ENCODE results near the gene FAM76A.

The FAM76A gene

GRCh38 chr1:27705545-27705944 lies 20.2 kb upstream of the FAM76A start:
- Mint-ChIP-seq H3K36me3 (ENCODE audit: low read depth) (peaks cover 4% of the 10 kb centered on the region), H3K4me3 (no peak overlapping the region), H3K4me1 (ENCODE audit: low read depth) (no peaks in the 10 kb centered on the region), H3K27me3 (ENCODE audit: low read depth) (peaks cover 11% of the 10 kb centered on the region), H3K9me3 (peaks cover 20% of the 10 kb centered on the region), H3K27ac (no peak overlapping the region)
- DNase-seq (ENCODE audit: low spot score), result no peak

DNA sequence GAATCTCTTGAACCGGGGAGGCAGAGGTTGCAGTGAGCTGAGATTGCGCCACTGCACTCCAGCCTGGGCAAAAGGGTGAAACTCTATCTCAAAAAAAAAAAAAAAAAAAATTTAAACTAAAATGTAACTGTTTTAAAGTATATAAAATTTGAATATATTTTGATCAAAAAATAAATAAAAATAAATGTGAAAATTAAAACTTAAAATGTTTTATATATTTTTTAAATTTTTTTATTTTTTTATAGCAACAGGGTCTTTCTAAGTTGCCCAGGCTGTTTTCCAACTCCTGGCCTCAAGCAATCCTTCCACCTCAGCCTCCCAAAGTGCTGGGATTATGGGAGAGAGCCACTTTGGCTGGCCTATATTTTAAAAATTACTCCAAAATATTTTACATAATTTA lies 15.2 kb upstream of the FAM76A start:
- no peaks in the 10 kb centered on the region for H3K4me1 Mint-ChIP-seq (ENCODE audit: low read depth)
- H3K4me3 Mint-ChIP-seq, result no peak overlapping the region
- DNase-seq (ENCODE audit: low spot score), result no peak
- H3K27me3 Mint-ChIP-seq (ENCODE audit: low read depth), result peaks cover 10% of the 10 kb centered on the region
- no peak overlapping the region for H3K27ac Mint-ChIP-seq
- no peaks in the 10 kb centered on the region for H3K36me3 Mint-ChIP-seq (ENCODE audit: low read depth)
- H3K9me3 Mint-ChIP-seq, result no peaks in the 10 kb centered on the region

DNA sequence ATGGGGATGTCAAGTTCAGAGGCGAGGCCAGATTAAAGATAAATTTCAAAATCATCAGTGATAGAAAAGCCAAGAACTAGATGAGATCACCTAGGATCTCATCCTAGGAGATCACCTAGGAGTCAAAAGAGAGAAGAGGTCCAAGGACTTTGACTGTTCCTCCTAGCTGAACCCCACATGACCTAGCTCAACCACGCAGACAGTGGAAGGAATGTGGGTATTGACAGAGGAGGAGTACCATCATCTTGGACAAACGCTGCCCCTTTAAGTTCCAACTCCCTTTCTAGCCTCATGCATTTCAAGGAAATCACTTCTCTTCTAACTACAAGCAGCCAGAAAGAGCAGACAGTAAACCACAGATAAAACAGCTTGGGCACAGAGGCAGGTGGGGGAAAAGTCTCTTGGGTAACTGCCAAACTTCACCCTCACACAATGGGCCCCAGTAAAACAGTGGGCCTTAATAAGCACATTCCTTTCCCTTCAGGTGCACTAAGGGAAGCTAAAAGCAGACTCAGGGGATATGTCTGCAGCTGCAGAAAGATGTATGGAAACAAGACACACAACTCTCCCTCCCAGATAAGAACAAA lies 12.5 kb upstream of the FAM76A start:
- peaks cover 25% of the 10 kb centered on the region for H3K27me3 Mint-ChIP-seq (ENCODE audit: low read depth)
- H3K4me1 Mint-ChIP-seq (ENCODE audit: low read depth), result no peaks in the 10 kb centered on the region
- no peak overlapping the region for H3K27ac Mint-ChIP-seq
- DNase-seq (ENCODE audit: low spot score), result no peak
- no peaks in the 10 kb centered on the region for H3K36me3 Mint-ChIP-seq (ENCODE audit: low read depth)
- no peak overlapping the region for H3K4me3 Mint-ChIP-seq
- peaks cover 13% of the 10 kb centered on the region for H3K9me3 Mint-ChIP-seq

DNA sequence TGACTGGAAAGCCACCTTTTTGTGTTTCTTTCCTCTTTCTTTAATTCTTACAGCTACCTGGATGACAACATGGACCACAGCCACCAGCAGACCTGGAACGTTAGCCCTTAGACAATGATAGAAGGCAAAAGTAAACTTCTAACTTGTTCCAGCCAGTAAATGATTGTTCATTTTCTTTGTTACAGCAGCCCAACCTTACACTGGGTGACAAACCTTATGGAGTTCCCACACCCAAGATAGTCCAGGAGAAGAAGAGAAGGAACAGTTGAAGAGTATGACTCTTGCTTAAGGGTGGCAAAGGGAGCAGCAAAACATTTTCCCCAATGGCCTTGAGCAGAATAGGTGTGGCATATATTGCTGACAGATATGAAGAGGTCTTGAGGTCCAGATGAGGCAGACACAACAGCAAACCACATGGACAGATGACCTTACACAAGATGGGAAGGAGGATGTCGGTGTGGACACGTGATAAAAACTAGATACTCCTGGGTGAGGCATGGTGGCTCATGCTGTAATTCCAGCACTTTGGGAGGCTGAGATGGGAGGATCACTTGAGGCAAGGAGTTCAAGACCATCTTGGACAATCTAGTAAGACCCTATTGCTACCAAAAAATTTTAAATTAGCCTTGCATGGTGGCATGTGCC lies 11.8 kb upstream of the FAM76A start:
- Mint-ChIP-seq H3K4me3 (no peak overlapping the region), H3K9me3 (peaks cover 13% of the 10 kb centered on the region), H3K36me3 (ENCODE audit: low read depth) (no peaks in the 10 kb centered on the region), H3K27ac (no peak overlapping the region), H3K4me1 (ENCODE audit: low read depth) (no peaks in the 10 kb centered on the region), H3K27me3 (ENCODE audit: low read depth) (peaks cover 21% of the 10 kb centered on the region)
- DNase-seq (ENCODE audit: low spot score), result no peak

GRCh38 chr1:27716262-27716895 lies 9.4 kb upstream of the FAM76A start:
- Mint-ChIP-seq H3K4me3 (no peak overlapping the region), H3K36me3 (ENCODE audit: low read depth) (no peaks in the 10 kb centered on the region), H3K27me3 (ENCODE audit: low read depth) (peaks cover 29% of the 10 kb centered on the region), H3K27ac (no peak overlapping the region), H3K4me1 (ENCODE audit: low read depth) (no peaks in the 10 kb centered on the region), H3K9me3 (peaks cover 13% of the 10 kb centered on the region)
- no peak for DNase-seq (ENCODE audit: low spot score)

GRCh38 chr1:27719286-27720251 lies 6.2 kb upstream of the FAM76A start:
- peaks cover 26% of the 10 kb centered on the region for H3K27me3 Mint-ChIP-seq (ENCODE audit: low read depth)

GRCh38 chr1:27724961-27725373 lies 794 bp upstream of the FAM76A start:
- peak overlapping the region; percentile 94 for H3K4me3 Mint-ChIP-seq
- H3K4me1 Mint-ChIP-seq (ENCODE audit: low read depth), result peaks cover 11% of the 10 kb centered on the region
- no peaks in the 10 kb centered on the region for H3K9me3 Mint-ChIP-seq
- DNase-seq (ENCODE audit: low spot score), result no peak
- H3K27me3 Mint-ChIP-seq (ENCODE audit: low read depth), result peaks cover 4% of the 10 kb centered on the region
- H3K36me3 Mint-ChIP-seq (ENCODE audit: low read depth), result peaks cover 3% of the 10 kb centered on the region
- H3K27ac Mint-ChIP-seq, result peak overlapping the region; percentile 99

More at GRCh38 chr1:27719286-27720251, 6.2 kb upstream of the FAM76A start:
- Mint-ChIP-seq H3K4me1 (ENCODE audit: low read depth) (peaks cover 1% of the 10 kb centered on the region), H3K36me3 (ENCODE audit: low read depth) (no peaks in the 10 kb centered on the region), H3K27ac (no peak overlapping the region), H3K9me3 (peaks cover 13% of the 10 kb centered on the region), H3K4me3 (no peak overlapping the region)
- DNase-seq (ENCODE audit: low spot score), result no peak

- Mint-ChIP-seq H3K27ac (peak overlapping the region; percentile 65), H3K4me3 (peak overlapping the region; percentile 82), H3K9me3 (no peaks in the 10 kb centered on the region), H3K4me1 (ENCODE audit: low read depth) (peaks cover 13% of the 10 kb centered on the region), H3K27me3 (ENCODE audit: low read depth) (no peaks in the 10 kb centered on the region), H3K36me3 (ENCODE audit: low read depth) (peaks cover 5% of the 10 kb centered on the region)
- peak; percentile 45 for DNase-seq (ENCODE audit: low spot score)
Measured at GRCh38 chr1:27726173-27727044, 648 bp downstream of the FAM76A start.

- H3K27ac Mint-ChIP-seq, result no peak overlapping the region
Measured at GRCh38 chr1:27727126-27727525, 1.4 kb downstream of the FAM76A start.

DNA sequence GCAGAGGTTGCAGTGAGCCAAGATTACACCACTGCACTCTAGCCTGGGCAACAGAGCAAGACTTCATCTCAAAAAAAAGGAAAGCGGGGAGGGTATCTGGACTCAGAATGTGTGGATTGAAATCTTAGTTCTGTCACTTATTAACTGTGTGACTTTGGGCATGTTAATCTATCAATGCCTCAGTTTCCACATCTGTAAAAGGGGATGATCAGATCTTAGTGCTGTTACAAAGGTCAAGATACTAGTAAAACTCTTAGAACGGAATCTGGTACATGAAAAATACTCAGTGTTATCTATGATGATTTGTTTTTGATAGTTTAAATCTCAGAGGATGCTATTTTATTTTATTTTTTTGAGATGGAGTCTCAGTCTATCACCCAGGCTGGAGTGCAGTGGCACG lies 10.5 kb downstream of the FAM76A start:
- no peaks in the 10 kb centered on the region for H3K9me3 Mint-ChIP-seq
- no peak overlapping the region for H3K27ac Mint-ChIP-seq
- no peak overlapping the region for H3K4me3 Mint-ChIP-seq
- DNase-seq (ENCODE audit: low spot score), result no peak
- H3K27me3 Mint-ChIP-seq (ENCODE audit: low read depth), result no peaks in the 10 kb centered on the region
- H3K36me3 Mint-ChIP-seq (ENCODE audit: low read depth), result peaks cover 28% of the 10 kb centered on the region
- no peaks in the 10 kb centered on the region for H3K4me1 Mint-ChIP-seq (ENCODE audit: low read depth)

More at GRCh38 chr1:27727126-27727525, 1.4 kb downstream of the FAM76A start:
- DNase-seq (ENCODE audit: low spot score), result no peak
- Mint-ChIP-seq H3K9me3 (no peaks in the 10 kb centered on the region), H3K27me3 (ENCODE audit: low read depth) (no peaks in the 10 kb centered on the region), H3K4me3 (peak overlapping the region; percentile 82), H3K4me1 (ENCODE audit: low read depth) (peaks cover 13% of the 10 kb centered on the region), H3K36me3 (ENCODE audit: low read depth) (peaks cover 5% of the 10 kb centered on the region)

GRCh38 chr1:27741121-27741520 lies 15.4 kb downstream of the FAM76A start:
- Mint-ChIP-seq H3K4me1 (ENCODE audit: low read depth) (no peaks in the 10 kb centered on the region), H3K9me3 (no peaks in the 10 kb centered on the region), H3K4me3 (no peak overlapping the region), H3K36me3 (ENCODE audit: low read depth) (peaks cover 25% of the 10 kb centered on the region), H3K27me3 (ENCODE audit: low read depth) (no peaks in the 10 kb centered on the region), H3K27ac (no peak overlapping the region)
- no peak for DNase-seq (ENCODE audit: low spot score)

DNA sequence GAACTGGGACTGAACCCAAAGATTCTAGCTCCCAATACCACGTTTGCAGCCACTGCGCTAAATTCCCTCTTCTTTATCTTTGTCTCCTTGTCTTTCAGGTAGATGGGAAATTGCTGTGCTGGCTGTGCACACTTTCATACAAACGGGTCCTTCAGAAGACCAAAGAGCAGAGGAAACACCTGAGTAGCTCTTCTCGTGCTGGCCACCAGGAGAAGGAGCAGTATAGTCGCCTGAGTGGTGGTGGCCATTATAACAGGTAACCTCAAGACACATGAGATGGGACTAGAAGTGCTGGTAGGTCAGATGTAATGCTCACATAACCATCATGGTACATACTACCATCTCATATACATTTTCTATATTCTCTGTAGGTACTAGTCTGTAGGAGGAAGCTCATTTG lies 18.8 kb downstream of the FAM76A start:
- DNase-seq (ENCODE audit: low spot score), result no peak

DNA sequence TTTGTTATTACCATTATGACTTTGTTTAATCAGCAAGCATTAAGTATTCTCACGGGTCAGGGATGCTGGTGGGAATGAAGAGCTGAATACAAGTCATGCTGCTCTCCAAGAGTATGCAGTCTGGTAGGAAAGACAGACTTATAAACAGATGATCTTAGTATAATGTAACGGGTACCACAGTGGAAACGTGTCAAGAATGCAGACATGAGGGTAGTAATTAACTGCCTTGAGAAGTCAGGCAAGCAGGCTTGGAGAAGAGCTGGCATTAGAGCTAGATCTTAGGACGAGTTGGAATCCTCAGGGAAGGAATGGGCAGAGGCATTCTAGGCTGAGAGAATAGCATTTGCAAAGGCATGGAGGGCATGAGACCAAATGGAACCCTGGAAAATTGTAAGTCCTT lies 19.7 kb downstream of the FAM76A start:
- DNase-seq (ENCODE audit: low spot score), result no peak
- Mint-ChIP-seq H3K27ac (no peak overlapping the region), H3K36me3 (ENCODE audit: low read depth) (peaks cover 23% of the 10 kb centered on the region), H3K27me3 (ENCODE audit: low read depth) (no peaks in the 10 kb centered on the region), H3K4me1 (ENCODE audit: low read depth) (no peaks in the 10 kb centered on the region), H3K4me3 (no peak overlapping the region), H3K9me3 (no peaks in the 10 kb centered on the region)

More for the DNA sequence above, 18.8 kb downstream of the FAM76A start:
- Mint-ChIP-seq H3K36me3 (ENCODE audit: low read depth) (peaks cover 17% of the 10 kb centered on the region), H3K27ac (no peak overlapping the region), H3K27me3 (ENCODE audit: low read depth) (no peaks in the 10 kb centered on the region), H3K9me3 (no peaks in the 10 kb centered on the region), H3K4me1 (ENCODE audit: low read depth) (no peaks in the 10 kb centered on the region), H3K4me3 (no peak overlapping the region)

All from T-helper 2 cell treated with Interferon-gamma antibody and Interleukin-4, amounts not matched to agents 5 μg/mL and 100 μg/mL, for 36 hours (primary cell).